GM19023 (cell line): ENCODE measurements around the gene ANAPC15.

ENCODE experiments used
- ATAC-seq: cut with Tn5 transposase; IDR thresholded peaks from one replicate; pipeline ENCODE4 v1.9.1; 2021; ENCODE audit warnings: mild to moderate bottlenecking, moderate library complexity; ENCODE audit not compliant: unreplicated experiment

ANAPC15 gene

DNA sequence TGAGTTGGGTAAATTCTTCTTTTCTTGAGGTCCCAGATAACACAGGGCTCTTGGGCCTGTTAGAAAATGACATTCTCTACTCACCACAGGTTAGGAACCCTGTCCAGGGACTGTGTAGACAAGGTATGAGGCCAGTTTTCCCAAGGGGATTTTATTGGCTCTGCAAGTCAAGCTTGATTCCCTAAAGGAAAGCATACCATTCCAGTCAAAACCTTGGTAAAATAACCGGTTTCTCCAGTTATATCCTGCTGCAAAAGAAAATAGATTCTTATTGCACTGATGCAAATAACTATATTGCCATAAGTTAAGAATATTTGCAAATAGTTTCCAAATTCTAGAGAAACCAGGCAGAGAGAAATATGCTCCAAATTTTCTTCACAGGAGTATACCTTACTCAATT lies 13.5 kb upstream of the ANAPC15 start:
- no peak for ATAC-seq

DNA sequence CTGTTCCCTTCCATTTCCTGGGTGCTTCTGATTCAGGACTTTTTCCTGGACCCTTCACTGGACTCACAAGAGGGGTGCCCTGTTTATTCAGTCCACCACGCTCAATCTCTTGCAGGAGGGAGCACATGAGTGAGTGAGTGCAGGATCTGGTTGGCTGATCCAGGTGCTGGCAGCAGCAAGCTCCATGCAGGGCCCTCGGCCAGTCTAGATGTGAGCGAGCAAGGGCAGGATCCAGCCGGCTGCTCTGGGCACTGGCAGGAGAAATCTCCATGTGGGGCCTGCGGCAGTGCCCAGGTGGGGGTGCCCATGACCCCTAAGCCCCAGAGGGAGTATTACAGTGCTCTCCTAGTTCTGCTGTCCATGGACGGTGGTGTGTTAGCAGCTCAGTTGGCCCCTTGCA lies 11.6 kb upstream of the ANAPC15 start:
- ATAC-seq: no peak

DNA sequence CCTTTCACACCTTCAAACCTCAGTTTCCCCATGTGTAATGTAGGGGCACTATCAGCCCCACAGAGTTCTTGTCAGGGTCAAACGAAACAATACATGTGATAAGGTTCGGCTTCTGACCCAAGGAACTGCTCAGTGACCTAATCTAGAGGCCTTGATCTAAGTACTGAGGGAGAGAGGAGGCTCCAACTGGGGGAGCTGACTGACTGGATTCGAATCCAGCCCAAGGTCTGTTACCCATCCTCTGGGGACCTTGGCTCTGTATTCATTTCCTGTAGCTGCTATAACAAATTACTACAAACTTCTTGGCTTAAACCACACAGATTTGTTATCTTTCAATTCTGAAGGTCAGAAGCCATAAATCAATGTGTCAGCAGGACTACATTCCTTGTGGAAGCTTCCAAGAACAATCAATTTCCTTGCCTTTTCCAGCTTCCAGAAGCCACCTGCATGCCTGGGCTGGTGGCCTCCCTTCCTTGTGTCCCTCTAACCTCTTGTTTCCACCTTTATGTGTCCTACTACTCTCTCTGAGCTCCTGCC lies 10.7 kb upstream of the ANAPC15 start:
- no peak for ATAC-seq

DNA sequence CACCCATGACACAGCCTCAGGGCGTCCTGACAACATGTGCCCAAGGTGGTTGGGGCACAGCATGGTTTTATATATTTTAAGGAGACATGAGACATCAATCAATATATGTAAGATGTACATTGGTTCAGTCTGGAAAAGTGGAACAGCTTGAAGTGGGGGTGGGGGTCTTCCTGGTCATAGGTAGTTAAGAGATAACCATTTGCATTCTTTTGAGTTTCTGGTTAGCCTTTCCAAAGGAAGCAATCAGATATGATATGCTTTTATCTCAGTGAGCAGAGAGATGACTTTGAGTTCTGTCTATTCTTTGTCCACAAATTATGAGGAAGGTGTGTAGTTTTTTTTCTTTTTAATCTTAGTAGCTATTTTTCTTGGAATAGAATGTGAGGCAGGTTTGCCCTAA lies 10.1 kb upstream of the ANAPC15 start:
- no peak for ATAC-seq

GRCh38 chr11:72120930-72121329 lies 8.4 kb upstream of the ANAPC15 start:
- no peak for ATAC-seq

DNA sequence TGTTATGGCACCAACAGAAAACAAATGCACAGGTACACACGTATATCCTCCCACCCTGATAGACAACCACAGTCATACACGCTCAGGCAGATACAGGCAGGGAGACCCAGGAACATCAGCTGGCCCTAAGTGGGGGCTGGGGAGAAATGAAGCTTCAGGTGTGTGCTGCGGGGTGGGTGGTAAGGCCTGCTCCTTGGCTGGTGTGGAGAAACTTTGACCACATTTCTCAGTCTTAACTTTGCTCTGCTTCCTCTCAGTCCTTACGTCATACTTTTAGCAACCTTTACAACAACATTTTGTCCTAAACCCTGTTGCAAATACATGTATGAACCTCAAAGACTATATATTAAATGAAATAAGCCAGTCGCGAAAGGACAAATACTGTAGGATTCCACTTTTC lies 6.7 kb upstream of the ANAPC15 start:
- no peak for ATAC-seq

DNA sequence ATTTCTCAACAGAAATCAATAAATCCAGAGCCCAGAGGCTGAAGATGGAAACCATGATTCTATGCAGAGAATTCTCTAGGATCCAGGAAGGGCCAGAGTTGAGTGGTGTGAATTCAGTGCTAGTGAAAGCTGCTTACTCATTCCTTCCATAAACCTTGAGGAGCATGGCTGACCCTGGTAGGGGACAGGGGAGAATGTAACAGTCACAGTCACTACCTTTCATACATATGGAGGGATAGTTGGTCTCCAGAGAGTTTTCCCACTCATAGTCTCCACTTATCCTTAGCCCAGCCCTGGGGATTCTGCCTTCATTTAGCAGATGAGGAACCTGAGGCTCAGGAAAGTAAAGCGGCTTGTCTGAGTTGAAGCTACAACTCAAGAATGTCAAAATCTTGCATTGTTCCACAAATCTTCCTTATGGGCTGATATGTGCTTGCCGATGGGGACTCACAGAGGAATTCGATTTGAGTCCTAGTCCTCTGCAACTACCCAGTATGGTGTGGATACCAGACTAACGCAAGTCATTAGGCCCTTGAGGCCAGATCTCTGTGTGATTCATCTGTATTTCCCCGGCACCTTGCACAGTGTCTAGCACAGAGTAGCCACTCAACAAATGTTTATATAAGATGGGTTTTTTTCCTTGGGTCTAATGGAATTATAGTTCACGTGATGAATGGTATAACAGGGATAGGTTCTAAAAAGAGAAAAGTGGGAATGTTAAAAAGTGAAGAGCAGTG lies 3.7 kb upstream of the ANAPC15 start:
- no peak for ATAC-seq

GRCh38 chr11:72114570-72114969 lies 2.1 kb upstream of the ANAPC15 start:
- ATAC-seq: no peak

DNA sequence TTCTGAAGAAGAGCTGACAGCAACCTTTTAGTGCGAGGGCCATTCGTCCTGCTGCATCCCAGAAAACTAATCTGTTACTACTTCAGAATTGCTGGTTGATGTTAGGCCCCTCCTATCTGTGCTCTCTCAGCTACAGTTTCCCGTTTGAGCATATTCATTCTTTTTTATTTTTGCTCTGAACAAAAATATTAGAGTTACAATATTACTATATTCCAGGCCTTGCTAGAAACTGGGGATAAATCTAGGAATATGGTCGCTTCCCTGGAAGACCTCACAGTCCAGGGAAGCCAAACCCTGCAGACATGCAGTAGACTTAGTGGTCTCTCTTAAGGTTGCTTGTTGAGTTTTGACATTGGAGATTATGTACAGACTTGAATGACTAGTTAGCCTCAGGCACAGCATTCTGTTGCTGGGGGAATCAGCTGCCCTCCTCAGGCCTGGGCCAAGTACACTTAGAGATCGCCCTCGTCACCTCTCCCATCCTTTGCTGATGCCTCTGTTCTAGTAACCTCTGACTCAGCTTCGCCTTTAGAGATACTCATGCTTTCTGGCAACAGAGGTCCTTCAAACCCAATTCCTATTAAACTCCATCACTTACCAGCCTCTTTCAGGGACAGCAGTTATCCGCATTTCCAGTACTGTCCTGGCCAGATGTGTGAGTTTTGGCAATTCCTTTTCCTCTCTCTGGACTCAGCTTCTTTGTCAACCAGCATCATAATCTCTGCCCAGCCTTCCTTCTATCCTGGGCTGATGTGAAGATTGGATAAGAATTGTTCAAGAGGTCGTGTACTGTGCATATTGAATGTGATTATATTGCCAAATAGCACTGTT lies 698 bp upstream of the ANAPC15 start:
- no peak for ATAC-seq

- peak; percentile 2 for ATAC-seq
These were observed 974 bp downstream of the ANAPC15 start for GRCh38 chr11:72111300-72112142.

GRCh38 chr11:72105888-72106287 lies 6.6 kb downstream of the ANAPC15 start, which contains the start of gene TOMT:
TSS of gene TOMT (plus strand) at chr11:72105924. CDS start at chr11:72105952, 28 bp downstream.
- no peak for ATAC-seq

- ATAC-seq: no peak
These were observed 8.7 kb downstream of the ANAPC15 start for GRCh38 chr11:72103754-72104167.

DNA sequence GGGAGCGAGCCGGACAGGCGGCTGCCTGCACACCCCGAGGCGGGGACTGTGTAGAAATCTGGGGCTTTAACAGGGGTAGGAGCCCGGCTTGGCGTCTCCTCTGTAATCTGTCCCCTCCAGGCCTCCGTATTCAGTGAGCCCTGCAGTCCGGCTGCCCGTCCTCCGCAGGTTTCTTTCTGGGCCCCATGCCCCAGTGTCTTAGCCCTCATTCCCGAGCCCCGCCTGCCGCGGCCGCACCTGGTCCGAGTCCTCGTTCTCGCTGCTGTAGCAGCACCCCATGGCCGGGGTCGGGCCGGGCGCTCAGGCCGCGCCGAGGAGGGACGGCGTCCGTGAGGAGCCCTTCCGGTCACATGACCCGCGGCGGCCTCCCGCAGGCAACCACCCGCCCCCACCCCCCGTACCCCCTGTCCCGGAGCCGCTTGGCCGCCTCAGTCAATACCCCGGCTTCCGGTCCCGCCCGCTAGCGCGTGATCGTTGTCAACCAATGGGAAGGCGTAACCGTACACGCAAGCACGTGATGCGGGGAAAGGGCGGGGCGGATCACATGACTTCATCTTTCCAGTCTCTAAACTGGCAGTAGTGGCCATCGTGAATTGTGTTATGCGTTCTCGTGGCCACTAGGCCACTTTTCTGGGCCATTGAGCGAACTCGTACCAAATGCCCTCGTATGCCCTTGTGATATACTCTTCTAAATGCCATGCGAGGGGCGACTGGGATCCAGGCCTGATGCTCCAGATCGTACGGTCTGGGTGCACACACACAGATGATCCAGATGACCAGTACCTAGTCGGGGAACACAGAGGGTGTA lies 9.3 kb downstream of the ANAPC15 start, which contains the start of gene LAMTOR1:
LAMTOR1 (minus strand) TSS at position 352 of the 808 bp plus-strand sequence; CDS start at position 279, 73 bp downstream.
- ATAC-seq: peak; percentile 94

GRCh38 chr11:72102631-72102945 lies 9.9 kb downstream of the ANAPC15 start:
- no peak for ATAC-seq

DNA sequence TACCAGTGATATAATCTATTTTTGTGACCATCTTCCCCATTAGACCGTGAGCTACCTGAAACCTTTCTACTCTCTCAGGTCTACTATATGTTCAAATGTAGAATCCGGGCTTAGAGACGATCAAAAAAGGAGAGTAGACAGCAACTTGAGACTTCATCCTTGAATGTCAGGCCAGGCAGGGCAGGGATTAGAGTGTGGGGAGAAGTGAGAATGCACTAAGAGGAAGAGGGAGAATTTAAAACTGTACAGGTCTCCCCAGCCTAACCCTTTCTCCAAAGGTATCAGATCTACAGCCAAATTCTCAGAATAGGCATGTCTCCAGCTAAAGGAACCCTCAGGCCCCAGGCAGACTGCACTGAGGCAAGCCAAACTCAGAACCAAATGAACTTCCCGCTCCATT lies 10.3 kb downstream of the ANAPC15 start:
- no peak for ATAC-seq

GRCh38 chr11:72100462-72100861 lies 12.0 kb downstream of the ANAPC15 start:
- no peak for ATAC-seq

GRCh38 chr11:72100009-72100408 lies 12.5 kb downstream of the ANAPC15 start:
- ATAC-seq: no peak

DNA sequence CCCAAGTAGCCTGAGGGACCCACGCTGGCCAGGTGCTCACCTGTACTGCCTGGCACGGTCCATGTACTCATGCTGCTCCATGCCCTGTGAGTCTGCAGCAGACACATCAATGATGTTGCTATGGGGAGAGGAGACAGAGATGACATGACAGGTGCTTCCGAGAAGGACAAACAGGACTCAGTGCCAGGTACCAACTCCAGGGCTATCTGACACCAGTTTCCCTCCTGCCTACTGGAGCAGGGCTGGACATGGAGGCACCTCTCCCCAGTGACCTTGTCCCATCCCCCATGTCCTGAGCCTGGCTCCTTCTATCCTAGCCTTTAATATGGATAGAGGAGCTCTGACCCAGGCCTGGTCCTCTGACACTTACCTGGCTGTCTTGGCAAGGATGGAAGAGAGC lies 13.8 kb downstream of the ANAPC15 start:
- no peak for ATAC-seq

- no peak for ATAC-seq
These were observed 21.2 kb downstream of the ANAPC15 start for GRCh38 chr11:72091292-72091691.
